Measurements from ENCODE around the gene PUSL1. TPM values are rescaled to one million over a fixed set of nuclear protein-coding genes. Genes with fewer than 3 reads are reported as not detected.

The PUSL1 gene
- total RNA-seq, 1 experiment from 2014 or later: 31.3 TPM

GRCh38 chr1:1342061-1342562 is 33.7 kb downstream of the PUSL1 start:
- Histone ChIP-seq H3K9me3 (ENCODE audit: low read depth, low read length, poor library complexity, severe bottlenecking) (no peaks in the 10 kb centered on the region), H3K36me3 (ENCODE audit: insufficient read depth, low read length, poor library complexity, severe bottlenecking) (peaks cover 9% of the 10 kb centered on the region), H3K4me3 (ENCODE audit: low read depth, low read length, poor library complexity, severe bottlenecking) (no peak overlapping the region), H3K27ac (ENCODE audit: low read depth, low read length, poor library complexity, severe bottlenecking) (no peak overlapping the region), H3K4me1 (ENCODE audit: insufficient read depth, low read length, poor library complexity, severe bottlenecking) (no peaks in the 10 kb centered on the region), H3K27me3 (replicated peaks; ENCODE audit: insufficient read depth, low read depth, low read length, poor library complexity) (no peaks in the 10 kb centered on the region)
- CTCF ChIA-PET: no interaction called here
- no peak for DNase-seq (ENCODE audit: low spot score)
- no peak for TF ChIP-seq CTCF (conservative IDR thresholded peaks at IDR 0.05; ENCODE audit: low read depth, low read length)
- TF ChIP-seq EZH2 (IDR thresholded peaks at IDR 0.05; ENCODE audit: borderline replicate concordance, low read depth, low read length, poor library complexity, severe bottlenecking): no peak
- BruUV-seq (replicated peaks): no TSS peak
- POLR2A ChIA-PET (ENCODE audit: low non-redundant PET): no interaction called here
- intact Hi-C loops (cut with micrococcal nuclease; ENCODE audit: unreplicated experiment): no loop called here

- Histone ChIP-seq H3K27me3 (replicated peaks; ENCODE audit: insufficient read depth, low read depth, low read length, poor library complexity) (no peaks in the 10 kb centered on the region), H3K4me1 (ENCODE audit: insufficient read depth, low read length, poor library complexity, severe bottlenecking) (peaks cover 2% of the 10 kb centered on the region), H3K36me3 (ENCODE audit: insufficient read depth, low read length, poor library complexity, severe bottlenecking) (peaks cover 6% of the 10 kb centered on the region), H3K9me3 (ENCODE audit: low read depth, low read length, poor library complexity, severe bottlenecking) (no peaks in the 10 kb centered on the region), H3K27ac (ENCODE audit: low read depth, low read length, poor library complexity, severe bottlenecking) (no peak overlapping the region), H3K4me3 (ENCODE audit: low read depth, low read length, poor library complexity, severe bottlenecking) (no peak overlapping the region)
- CTCF ChIA-PET: no interaction called here
- TF ChIP-seq CTCF (conservative IDR thresholded peaks at IDR 0.05; ENCODE audit: low read depth, low read length) (no peak), EZH2 (IDR thresholded peaks at IDR 0.05; ENCODE audit: borderline replicate concordance, low read depth, low read length, poor library complexity, severe bottlenecking) (no peak)
- intact Hi-C loops (cut with micrococcal nuclease; ENCODE audit: unreplicated experiment): no loop called here
- no peak for DNase-seq (ENCODE audit: low spot score)
- BruUV-seq (replicated peaks): no TSS peak
- POLR2A ChIA-PET (ENCODE audit: low non-redundant PET): no interaction called here
Measured at GRCh38 chr1:1342584-1343115, 34.3 kb downstream of the PUSL1 start.

DNA sequence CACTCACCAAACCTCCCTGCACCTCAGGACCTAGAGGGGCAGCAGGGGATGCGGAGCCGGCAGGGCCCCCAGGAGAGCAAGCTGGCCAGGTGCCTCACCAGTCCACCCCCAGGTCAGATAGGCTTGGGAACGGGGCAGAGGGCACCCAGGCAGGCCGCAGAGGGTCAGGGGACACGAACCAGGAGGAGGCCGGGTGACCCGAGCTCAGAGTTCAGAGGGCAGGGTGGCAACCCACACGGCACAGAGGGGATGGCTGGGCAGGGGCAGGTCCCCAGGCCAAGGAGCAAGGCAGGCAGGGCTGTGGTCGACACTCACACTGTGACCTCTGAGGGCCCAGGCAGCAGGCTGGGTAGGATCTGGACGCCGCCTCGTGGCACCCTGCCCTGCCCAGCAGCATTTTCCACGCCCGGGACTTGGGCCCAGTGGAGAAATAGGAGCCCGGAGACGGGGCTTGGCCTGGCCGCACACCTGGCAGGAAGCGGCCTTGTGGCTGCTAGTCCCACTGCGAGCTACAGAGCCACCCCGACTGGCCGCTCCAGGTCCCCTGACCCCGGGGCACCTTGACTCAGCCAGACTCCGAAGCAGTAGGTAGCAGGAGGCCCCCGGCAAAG is 35.5 kb downstream of the PUSL1 start:
- Histone ChIP-seq H3K36me3 (ENCODE audit: insufficient read depth, low read length, poor library complexity, severe bottlenecking) (peaks cover 6% of the 10 kb centered on the region), H3K4me1 (ENCODE audit: insufficient read depth, low read length, poor library complexity, severe bottlenecking) (peaks cover 3% of the 10 kb centered on the region), H3K27me3 (replicated peaks; ENCODE audit: insufficient read depth, low read depth, low read length, poor library complexity) (no peaks in the 10 kb centered on the region), H3K9me3 (ENCODE audit: low read depth, low read length, poor library complexity, severe bottlenecking) (no peaks in the 10 kb centered on the region), H3K4me3 (ENCODE audit: low read depth, low read length, poor library complexity, severe bottlenecking) (no peak overlapping the region), H3K27ac (ENCODE audit: low read depth, low read length, poor library complexity, severe bottlenecking) (no peak overlapping the region)
- no peak for DNase-seq (ENCODE audit: low spot score)
- BruUV-seq (replicated peaks): no TSS peak
- no peak for TF ChIP-seq CTCF (conservative IDR thresholded peaks at IDR 0.05; ENCODE audit: low read depth, low read length)
- TF ChIP-seq EZH2 (IDR thresholded peaks at IDR 0.05; ENCODE audit: borderline replicate concordance, low read depth, low read length, poor library complexity, severe bottlenecking): no peak
- ChIA-PET CTCF (no interaction called here), POLR2A (ENCODE audit: low non-redundant PET) (no interaction called here)
- intact Hi-C loops (cut with micrococcal nuclease; ENCODE audit: unreplicated experiment): no loop called here
